Activated CD8-positive, alpha-beta T cell treated with anti-CD3 and anti-CD28 coated beads for 36 hours (primary cell): ENCODE results near the gene MCL1. TPM values are rescaled to one million over a fixed set of nuclear protein-coding genes. Genes with fewer than 3 reads are reported as not detected.
A peak's percentile ranks its signal among the peaks of the same experiment; 100 is the strongest.

Source experiments
- ATAC-seq: fragments of 200-7000 bp; cut with Tn5 transposase; one replicate; pipeline ENCODE4 v1.10.0; 2021; ENCODE audit warnings: mild to moderate bottlenecking, moderate library complexity
- CTCF ChIA-PET: fragments of 350-600 bp; sonication (Branson Sonifier 250); formaldehyde crosslinking; loops from one replicate; lab custom pipeline; 2021; ENCODE audit warnings: antibody characterized with exemption; lab: Charles Lee
- POLR2A ChIA-PET: fragments of 350-600 bp; sonication (Branson Sonifier 250); formaldehyde crosslinking; loops from one replicate; lab custom pipeline; 2021; ENCODE audit warnings: antibody characterized with exemption; lab: Charles Lee
- DNase-seq: peaks from one replicate; pipeline ENCODE4 v3.0.0-alpha.2; 2020
- H3K27ac Mint-ChIP-seq: one replicate; pipeline ENCODE4 v1.8.0; 2021; ENCODE audit warnings: mild to moderate bottlenecking, mixed read lengths
- H3K27me3 Mint-ChIP-seq: one replicate; pipeline ENCODE4 v1.8.0; 2021; ENCODE audit warnings: mixed read lengths
- H3K36me3 Mint-ChIP-seq: one replicate; pipeline ENCODE4 v1.8.0; 2021; ENCODE audit warnings: low read depth, mixed read lengths
- H3K4me1 Mint-ChIP-seq: one replicate; pipeline ENCODE4 v1.8.0; 2021; ENCODE audit warnings: low read depth, mixed read lengths
- H3K4me3 Mint-ChIP-seq: one replicate; pipeline ENCODE4 v1.8.0; 2021; ENCODE audit warnings: mild to moderate bottlenecking, moderate library complexity, mixed read lengths
- H3K9me3 Mint-ChIP-seq: one replicate; pipeline ENCODE4 v1.8.0; 2021; ENCODE audit warnings: mixed read lengths
- intact Hi-C: fragments of 100-400 bp; cut with micrococcal nuclease; formaldehyde crosslinking; loops from one replicate; pipeline ENCODE4 v1.10.0; 2022
- total RNA-seq, 2 experiments: library from RNA; stranded (reverse); gene quantifications; one replicate each; pipeline ENCODE4 v1.2.3, GENCODE V29; 2021
- TF ChIP-seq, protein P1 (sequence below): fragments of 200-600 bp; IDR thresholded peaks from one replicate; pipeline ENCODE4 v1.8.0; 2022; ENCODE audit warnings: antibody characterized with exemption, mild to moderate bottlenecking

Gene MCL1
- total RNA-seq, 2 experiments from 2014 or later: 207 TPM

DNA sequence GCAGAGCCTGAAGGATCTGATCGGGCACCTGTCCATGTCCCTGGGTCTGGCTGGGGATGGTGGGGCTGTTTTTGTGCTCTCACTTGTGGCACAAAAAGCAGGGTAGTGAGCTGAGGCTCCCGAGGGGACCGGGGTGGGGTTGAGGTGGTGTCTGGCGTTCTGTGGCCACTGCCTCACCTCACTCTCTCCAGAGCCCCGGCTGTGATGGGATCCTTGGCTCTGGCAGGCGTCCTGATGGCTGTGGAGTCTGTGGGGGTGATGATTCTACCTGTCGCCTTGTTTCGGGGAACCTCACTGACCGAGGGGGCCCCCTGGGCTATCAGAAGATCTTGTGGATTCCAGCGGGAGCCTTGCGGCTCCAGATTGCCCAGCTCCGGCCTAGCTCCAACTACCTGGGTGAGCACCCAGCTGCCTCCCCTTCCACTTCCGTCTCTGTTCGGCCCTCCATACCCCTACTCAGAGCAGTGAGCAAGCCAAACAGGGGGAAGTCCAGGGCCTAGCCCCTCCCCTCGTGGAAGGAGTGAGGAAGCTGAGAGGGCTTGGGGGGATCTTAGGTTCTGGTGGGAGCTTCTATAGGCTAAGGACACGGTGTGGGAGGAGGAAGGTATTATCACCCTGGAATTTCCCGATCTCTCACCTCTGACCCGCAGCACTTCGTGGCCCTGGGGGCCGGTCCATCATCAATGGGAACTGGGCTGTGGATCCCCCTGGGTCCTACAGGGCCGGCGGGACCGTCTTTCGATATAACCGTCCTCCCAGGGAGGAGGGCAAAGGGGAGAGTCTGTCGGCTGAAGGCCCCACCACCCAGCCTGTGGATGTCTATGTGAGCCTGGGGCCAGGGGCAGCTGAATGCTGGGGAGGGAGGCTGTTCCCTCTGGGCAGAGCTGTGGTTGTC is 23.2 kb downstream of the MCL1 start:
- TF ChIP-seq, protein P1, sequence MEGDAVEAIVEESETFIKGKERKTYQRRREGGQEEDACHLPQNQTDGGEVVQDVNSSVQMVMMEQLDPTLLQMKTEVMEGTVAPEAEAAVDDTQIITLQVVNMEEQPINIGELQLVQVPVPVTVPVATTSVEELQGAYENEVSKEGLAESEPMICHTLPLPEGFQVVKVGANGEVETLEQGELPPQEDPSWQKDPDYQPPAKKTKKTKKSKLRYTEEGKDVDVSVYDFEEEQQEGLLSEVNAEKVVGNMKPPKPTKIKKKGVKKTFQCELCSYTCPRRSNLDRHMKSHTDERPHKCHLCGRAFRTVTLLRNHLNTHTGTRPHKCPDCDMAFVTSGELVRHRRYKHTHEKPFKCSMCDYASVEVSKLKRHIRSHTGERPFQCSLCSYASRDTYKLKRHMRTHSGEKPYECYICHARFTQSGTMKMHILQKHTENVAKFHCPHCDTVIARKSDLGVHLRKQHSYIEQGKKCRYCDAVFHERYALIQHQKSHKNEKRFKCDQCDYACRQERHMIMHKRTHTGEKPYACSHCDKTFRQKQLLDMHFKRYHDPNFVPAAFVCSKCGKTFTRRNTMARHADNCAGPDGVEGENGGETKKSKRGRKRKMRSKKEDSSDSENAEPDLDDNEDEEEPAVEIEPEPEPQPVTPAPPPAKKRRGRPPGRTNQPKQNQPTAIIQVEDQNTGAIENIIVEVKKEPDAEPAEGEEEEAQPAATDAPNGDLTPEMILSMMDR: no peak
- Mint-ChIP-seq H3K36me3 (no peaks in the 10 kb centered on the region), H3K27me3 (peaks cover 3% of the 10 kb centered on the region), H3K4me1 (peaks cover 24% of the 10 kb centered on the region), H3K9me3 (no peaks in the 10 kb centered on the region), H3K4me3 (no peak overlapping the region), H3K27ac (no peak overlapping the region)
- DNase-seq: peak; percentile 2
- ChIA-PET POLR2A (interaction anchor here (0.6 to 15.7 kb wide), 3 partner anchors 20 to 87 kb away, joined by 3 to 542 read pairs (median 4); partner anchors contain the start of gene MCL1), CTCF (no interaction called here)
- intact Hi-C loops: no loop called here
- no peak for ATAC-seq

DNA sequence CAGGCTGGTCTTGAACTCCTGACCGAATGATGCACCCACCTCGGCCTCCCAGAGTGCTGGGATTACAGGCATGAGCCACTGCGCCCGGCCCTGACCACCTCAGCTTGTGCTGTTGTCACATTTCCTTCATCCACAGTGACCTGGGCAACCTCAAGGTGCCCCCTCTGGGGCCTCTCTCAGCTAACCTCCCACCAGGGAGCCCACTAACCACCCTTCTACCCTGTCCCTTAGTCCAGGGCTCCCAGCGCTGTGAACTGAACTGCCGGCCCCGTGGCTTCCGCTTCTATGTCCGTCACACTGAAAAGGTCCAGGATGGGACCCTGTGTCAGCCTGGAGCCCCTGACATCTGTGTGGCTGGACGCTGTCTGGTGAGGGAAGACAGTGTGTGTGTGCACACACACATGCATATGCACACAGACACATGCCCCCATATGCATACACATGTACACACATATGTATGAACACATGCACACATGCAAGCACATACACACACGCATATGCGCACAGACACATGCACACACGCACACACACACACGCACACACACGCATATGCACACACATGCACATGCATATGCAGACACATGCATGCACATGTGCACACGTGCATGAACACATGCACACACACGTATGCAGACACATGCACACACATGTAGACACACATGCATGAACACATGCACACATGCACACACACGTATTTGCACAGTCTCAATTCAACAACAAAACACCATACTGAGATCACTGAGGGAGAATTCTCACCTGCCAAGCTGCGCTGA is 24.0 kb downstream of the MCL1 start:
- H3K4me3 Mint-ChIP-seq: no peak overlapping the region
- TF ChIP-seq, protein P1: no peak
- ATAC-seq (no peak), DNase-seq (peak; percentile 1)
- intact Hi-C loops: no loop called here
- CTCF ChIA-PET: no interaction called here
- H3K4me1 Mint-ChIP-seq: peaks cover 25% of the 10 kb centered on the region
- no peaks in the 10 kb centered on the region for H3K36me3 Mint-ChIP-seq
- no peaks in the 10 kb centered on the region for H3K9me3 Mint-ChIP-seq
- no peak overlapping the region for H3K27ac Mint-ChIP-seq
- H3K27me3 Mint-ChIP-seq: peaks cover 5% of the 10 kb centered on the region
- POLR2A ChIA-PET: interaction anchor here (0.6 kb wide), 1 partner anchor 386 kb away, joined by 3 read pairs; no protein-coding TSS in a partner anchor

DNA sequence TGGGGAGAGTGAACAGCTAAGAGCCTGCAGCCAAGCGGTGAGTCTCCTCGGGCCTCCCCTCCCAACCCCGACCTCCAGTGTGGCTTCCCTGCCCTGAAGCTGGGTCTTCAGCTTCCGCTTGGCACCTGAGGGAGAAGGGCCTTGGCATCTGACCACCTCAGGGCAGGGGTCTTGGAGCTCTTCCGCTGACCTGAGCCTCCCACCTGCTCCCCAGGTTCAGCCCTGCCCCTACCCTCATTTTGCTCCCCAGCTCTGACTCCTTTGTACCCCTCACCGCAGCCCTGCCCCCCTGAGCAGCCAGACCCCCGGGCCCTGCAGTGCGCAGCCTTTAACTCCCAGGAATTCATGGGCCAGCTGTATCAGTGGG is 25.3 kb downstream of the MCL1 start:
- no peaks in the 10 kb centered on the region for H3K9me3 Mint-ChIP-seq
- H3K4me1 Mint-ChIP-seq: peaks cover 26% of the 10 kb centered on the region
- no peak overlapping the region for H3K4me3 Mint-ChIP-seq
- ATAC-seq (no peak), DNase-seq (no peak)
- H3K36me3 Mint-ChIP-seq: no peaks in the 10 kb centered on the region
- no peak overlapping the region for H3K27ac Mint-ChIP-seq
- POLR2A ChIA-PET: interaction anchor here (1.4 kb wide), 1 partner anchor 17 kb away, joined by 4 read pairs; no protein-coding TSS in a partner anchor
- H3K27me3 Mint-ChIP-seq: peaks cover 12% of the 10 kb centered on the region
- CTCF ChIA-PET: no interaction called here
- TF ChIP-seq, protein P1: no peak
- intact Hi-C loops: no loop called here

DNA sequence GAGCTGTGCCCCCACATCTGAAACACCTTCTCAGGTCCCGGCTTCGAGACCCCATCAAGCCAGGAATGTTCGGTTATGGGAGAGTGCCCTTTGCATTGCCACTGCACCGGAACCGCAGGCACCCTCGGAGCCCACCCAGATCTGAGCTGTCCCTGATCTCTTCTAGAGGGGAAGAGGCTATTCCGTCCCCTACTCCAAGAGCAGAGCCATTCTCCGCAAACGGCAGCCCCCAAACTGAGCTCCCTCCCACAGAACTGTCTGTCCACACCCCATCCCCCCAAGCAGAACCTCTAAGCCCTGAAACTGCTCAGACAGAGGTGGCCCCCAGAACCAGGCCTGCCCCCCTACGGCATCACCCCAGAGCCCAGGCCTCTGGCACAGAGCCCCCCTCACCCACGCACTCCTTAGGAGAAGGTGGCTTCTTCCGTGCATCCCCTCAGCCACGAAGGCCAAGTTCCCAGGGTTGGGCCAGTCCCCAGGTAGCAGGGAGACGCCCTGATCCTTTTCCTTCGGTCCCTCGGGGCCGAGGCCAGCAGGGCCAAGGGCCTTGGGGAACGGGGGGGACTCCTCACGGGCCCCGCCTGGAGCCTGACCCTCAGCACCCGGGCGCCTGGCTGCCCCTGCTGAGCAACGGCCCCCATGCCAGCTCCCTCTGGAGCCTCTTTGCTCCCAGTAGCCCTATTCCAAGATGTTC is 25.9 kb downstream of the MCL1 start:
- H3K27ac Mint-ChIP-seq: no peak overlapping the region
- TF ChIP-seq, protein P1: no peak
- intact Hi-C loops: no loop called here
- H3K4me1 Mint-ChIP-seq: peaks cover 26% of the 10 kb centered on the region
- H3K27me3 Mint-ChIP-seq: peaks cover 13% of the 10 kb centered on the region
- POLR2A ChIA-PET: interaction anchor here (0.7 to 3.0 kb wide), 4 partner anchors 9 to 76 kb away, joined by 3 to 8 read pairs (median 4); partner anchors contain the start of gene ENSA
- H3K9me3 Mint-ChIP-seq: no peaks in the 10 kb centered on the region
- no peaks in the 10 kb centered on the region for H3K36me3 Mint-ChIP-seq
- CTCF ChIA-PET: no interaction called here
- DNase-seq (no peak), ATAC-seq (no peak)
- no peak overlapping the region for H3K4me3 Mint-ChIP-seq
